ENCODE results near the gene PAK5. TPM values are rescaled to one million over a fixed set of nuclear protein-coding genes. Genes with fewer than 3 reads are reported as not detected.

The PAK5 gene
- total and polyA plus RNA-seq, 2 experiments from 2014 or later = 0.57 to 1.1 TPM

DNA sequence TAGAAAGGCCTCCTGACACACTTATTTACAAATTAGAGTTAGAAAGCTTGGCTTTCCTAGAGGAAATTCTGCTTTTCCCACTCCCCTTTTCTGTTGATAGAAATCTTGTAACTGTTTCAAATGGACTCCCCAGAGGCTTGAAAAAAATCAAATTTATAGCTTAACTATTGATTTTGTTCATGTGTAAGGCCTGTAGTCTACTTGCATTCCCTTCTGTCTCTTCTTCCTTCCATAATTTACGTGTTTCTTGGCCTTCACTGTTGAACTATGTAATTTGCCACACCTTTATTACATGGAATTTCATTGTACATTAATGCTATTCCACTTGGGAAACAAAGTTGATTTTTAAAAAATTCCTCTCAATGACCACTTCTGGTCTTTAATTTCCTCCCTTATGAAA is 243.1 kb downstream of the PAK5 start (continued):
- TF ChIP-seq, protein P1, sequence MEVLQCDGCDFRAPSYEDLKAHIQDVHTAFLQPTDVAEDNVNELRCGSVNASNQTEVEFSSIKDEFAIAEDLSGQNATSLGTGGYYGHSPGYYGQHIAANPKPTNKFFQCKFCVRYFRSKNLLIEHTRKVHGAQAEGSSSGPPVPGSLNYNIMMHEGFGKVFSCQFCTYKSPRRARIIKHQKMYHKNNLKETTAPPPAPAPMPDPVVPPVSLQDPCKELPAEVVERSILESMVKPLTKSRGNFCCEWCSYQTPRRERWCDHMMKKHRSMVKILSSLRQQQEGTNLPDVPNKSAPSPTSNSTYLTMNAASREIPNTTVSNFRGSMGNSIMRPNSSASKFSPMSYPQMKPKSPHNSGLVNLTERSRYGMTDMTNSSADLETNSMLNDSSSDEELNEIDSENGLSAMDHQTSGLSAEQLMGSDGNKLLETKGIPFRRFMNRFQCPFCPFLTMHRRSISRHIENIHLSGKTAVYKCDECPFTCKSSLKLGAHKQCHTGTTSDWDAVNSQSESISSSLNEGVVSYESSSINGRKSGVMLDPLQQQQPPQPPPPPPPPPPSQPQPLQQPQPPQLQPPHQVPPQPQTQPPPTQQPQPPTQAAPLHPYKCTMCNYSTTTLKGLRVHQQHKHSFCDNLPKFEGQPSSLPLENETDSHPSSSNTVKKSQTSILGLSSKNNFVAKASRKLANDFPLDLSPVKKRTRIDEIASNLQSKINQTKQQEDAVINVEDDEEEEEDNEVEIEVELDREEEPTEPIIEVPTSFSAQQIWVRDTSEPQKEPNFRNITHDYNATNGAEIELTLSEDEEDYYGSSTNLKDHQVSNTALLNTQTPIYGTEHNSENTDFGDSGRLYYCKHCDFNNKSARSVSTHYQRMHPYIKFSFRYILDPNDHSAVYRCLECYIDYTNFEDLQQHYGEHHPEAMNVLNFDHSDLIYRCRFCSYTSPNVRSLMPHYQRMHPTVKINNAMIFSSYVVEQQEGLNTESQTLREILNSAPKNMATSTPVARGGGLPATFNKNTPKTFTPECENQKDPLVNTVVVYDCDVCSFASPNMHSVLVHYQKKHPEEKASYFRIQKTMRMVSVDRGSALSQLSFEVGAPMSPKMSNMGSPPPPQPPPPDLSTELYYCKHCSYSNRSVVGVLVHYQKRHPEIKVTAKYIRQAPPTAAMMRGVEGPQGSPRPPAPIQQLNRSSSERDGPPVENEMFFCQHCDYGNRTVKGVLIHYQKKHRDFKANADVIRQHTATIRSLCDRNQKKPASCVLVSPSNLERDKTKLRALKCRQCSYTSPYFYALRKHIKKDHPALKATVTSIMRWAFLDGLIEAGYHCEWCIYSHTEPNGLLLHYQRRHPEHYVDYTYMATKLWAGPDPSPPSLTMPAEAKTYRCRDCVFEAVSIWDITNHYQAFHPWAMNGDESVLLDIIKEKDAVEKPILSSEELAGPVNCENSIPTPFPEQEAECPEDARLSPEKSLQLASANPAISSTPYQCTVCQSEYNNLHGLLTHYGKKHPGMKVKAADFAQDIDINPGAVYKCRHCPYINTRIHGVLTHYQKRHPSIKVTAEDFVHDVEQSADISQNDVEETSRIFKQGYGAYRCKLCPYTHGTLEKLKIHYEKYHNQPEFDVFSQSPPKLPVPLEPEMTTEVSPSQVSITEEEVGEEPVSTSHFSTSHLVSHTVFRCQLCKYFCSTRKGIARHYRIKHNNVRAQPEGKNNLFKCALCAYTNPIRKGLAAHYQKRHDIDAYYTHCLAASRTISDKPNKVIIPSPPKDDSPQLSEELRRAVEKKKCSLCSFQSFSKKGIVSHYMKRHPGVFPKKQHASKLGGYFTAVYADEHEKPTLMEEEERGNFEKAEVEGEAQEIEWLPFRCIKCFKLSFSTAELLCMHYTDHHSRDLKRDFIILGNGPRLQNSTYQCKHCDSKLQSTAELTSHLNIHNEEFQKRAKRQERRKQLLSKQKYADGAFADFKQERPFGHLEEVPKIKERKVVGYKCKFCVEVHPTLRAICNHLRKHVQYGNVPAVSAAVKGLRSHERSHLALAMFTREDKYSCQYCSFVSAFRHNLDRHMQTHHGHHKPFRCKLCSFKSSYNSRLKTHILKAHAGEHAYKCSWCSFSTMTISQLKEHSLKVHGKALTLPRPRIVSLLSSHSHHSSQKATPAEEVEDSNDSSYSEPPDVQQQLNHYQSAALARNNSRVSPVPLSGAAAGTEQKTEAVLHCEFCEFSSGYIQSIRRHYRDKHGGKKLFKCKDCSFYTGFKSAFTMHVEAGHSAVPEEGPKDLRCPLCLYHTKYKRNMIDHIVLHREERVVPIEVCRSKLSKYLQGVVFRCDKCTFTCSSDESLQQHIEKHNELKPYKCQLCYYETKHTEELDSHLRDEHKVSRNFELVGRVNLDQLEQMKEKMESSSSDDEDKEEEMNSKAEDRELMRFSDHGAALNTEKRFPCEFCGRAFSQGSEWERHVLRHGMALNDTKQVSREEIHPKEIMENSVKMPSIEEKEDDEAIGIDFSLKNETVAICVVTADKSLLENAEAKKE (CRISPR knock-in tag; IDR thresholded peaks at IDR 0.05) = no peak
- TF ChIP-seq JUNB (IDR thresholded peaks at IDR 0.05; ENCODE audit: unreplicated experiment) = no peak
- TF ChIP-seq, protein P2, sequence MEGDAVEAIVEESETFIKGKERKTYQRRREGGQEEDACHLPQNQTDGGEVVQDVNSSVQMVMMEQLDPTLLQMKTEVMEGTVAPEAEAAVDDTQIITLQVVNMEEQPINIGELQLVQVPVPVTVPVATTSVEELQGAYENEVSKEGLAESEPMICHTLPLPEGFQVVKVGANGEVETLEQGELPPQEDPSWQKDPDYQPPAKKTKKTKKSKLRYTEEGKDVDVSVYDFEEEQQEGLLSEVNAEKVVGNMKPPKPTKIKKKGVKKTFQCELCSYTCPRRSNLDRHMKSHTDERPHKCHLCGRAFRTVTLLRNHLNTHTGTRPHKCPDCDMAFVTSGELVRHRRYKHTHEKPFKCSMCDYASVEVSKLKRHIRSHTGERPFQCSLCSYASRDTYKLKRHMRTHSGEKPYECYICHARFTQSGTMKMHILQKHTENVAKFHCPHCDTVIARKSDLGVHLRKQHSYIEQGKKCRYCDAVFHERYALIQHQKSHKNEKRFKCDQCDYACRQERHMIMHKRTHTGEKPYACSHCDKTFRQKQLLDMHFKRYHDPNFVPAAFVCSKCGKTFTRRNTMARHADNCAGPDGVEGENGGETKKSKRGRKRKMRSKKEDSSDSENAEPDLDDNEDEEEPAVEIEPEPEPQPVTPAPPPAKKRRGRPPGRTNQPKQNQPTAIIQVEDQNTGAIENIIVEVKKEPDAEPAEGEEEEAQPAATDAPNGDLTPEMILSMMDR (conservative IDR thresholded peaks at IDR 0.05; ENCODE audit: low read depth in 2 of 2) = no peak

DNA sequence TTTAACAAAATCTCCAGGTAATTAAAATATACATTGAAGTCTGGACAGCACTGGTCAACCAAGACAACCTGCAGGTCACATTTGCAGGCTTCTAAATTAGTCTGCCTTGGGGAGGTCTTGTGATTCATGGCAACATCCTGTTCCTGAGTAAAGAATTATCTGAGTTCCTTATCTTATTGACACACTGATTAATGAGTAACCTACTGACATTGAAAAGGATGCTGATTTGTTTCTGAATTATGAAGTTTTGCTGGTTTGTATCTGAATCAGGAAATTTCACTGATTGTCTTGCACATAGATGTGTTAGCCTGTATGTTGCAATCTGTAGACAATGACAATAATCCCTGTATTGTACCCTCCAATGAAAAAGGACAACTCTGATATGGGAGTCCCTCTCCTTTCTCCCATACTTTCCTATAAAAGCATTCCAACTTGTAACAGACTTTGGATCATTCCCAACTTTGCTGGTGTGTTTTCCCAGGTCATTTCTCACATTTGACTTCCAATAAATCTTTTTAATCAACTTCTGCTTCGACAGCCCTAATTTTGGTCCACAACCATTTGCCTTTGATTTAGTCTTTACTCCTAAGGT is 244.5 kb downstream of the PAK5 start:
- Histone ChIP-seq H3K36me3 (ENCODE audit: insufficient read depth) (no peaks in the 10 kb centered on the region), H3K9me2 (ENCODE audit: insufficient read depth) (no peaks in the 10 kb centered on the region), H3K79me2 (replicated peaks; ENCODE audit: insufficient read depth) (no peaks in the 10 kb centered on the region), H3K27ac (ENCODE audit: low read depth) (no peak overlapping the region), H3K4me3 (no peak overlapping the region), H3K4me2 (no peak overlapping the region), H3F3A (replicated peaks; ENCODE audit: low read depth) (no peaks in the 10 kb centered on the region), H3K27me3 (ENCODE audit: insufficient read depth) (no peaks in the 10 kb centered on the region), H2AFZ (no peak overlapping the region), H3K4me1 (ENCODE audit: insufficient read depth) (no peaks in the 10 kb centered on the region), H4K20me1 (replicated peaks; ENCODE audit: insufficient read depth) (no peaks in the 10 kb centered on the region)
- Mint-ChIP-seq H3K4me3 (no peak overlapping the region), H3K27me3 (ENCODE audit: insufficient read depth, low read depth, poor library complexity) (no peaks in the 10 kb centered on the region), H3K36me3 (ENCODE audit: low read depth) (no peaks in the 10 kb centered on the region), H3K27ac (no peak overlapping the region), H3K4me1 (peaks cover 6% of the 10 kb centered on the region; the same call in 1 of the 3 replicates), H3K9me3 (peaks cover 5% of the 10 kb centered on the region; the same call in 2 of the 3 replicates)
- DNase-seq (ENCODE audit: low spot score) (no peak), ATAC-seq (no peak)
- TF ChIP-seq JUNB (IDR thresholded peaks at IDR 0.05; ENCODE audit: unreplicated experiment) (no peak), EZH2phosphoT487 (IDR thresholded peaks at IDR 0.05; ENCODE audit: unreplicated experiment) (no peak), ZNF331 (CRISPR knock-in tag; IDR thresholded peaks at IDR 0.05; ENCODE audit: low read depth) (no peak), CREB1 (CRISPR knock-in tag; IDR thresholded peaks at IDR 0.05; ENCODE audit: low read depth) (no peak)
- TF ChIP-seq, protein P1 (CRISPR knock-in tag; IDR thresholded peaks at IDR 0.05) = no peak
